Measurements from ENCODE around the gene RASA3. TPM values are rescaled to one million over a fixed set of nuclear protein-coding genes. Genes with fewer than 3 reads are reported as not detected.
"Not testable (repeated sequence)": the region's sequence is repeated elsewhere in the genome, so short reads cannot be mapped to it uniquely, and the experiment has no call there.

RASA3 gene
- total RNA-seq, 2 donors from 2014 or later, result 4.4 to 7.2 TPM

- no peak overlapping the region for H3K27ac ChIP-seq
- no peak overlapping the region for H3K9ac ChIP-seq (ENCODE audit: low read depth in 2 of 2, low read length in 2 of 2)
- H3K27me3 ChIP-seq, result no peaks in the 10 kb centered on the region
- intact Hi-C loops (cut with DNase I), result no loop called here
- TF ChIP-seq CTCF (IDR thresholded peaks at IDR 0.05), result no peak
- no peaks in the 10 kb centered on the region for H3K9me3 ChIP-seq
- peaks cover 4% of the 10 kb centered on the region for H3K4me1 ChIP-seq
- no peaks in the 10 kb centered on the region for H3K36me3 ChIP-seq
- no peak for DNase-seq
- H3K4me3 ChIP-seq, result no peak overlapping the region
Observed at GRCh38 chr13:114126789-114127472, 5.5 kb downstream of the RASA3 start.

- H3K36me3 ChIP-seq; H3K27ac ChIP-seq; intact Hi-C loops (cut with DNase I); H3K9me3 ChIP-seq; H3K27me3 ChIP-seq; H3K4me3 ChIP-seq; H3K9ac ChIP-seq (ENCODE audit: low read depth in 2 of 2, low read length in 2 of 2); H3K4me1 ChIP-seq; DNase-seq: not testable (repeated sequence)
Observed at GRCh38 chr13:114126086-114126485, 6.3 kb downstream of the RASA3 start.

- peaks cover 4% of the 10 kb centered on the region for H3K4me1 ChIP-seq
- no peaks in the 10 kb centered on the region for H3K27me3 ChIP-seq
- intact Hi-C loops (cut with DNase I), result no loop called here
- TF ChIP-seq CTCF (IDR thresholded peaks at IDR 0.05), result no peak
- no peak overlapping the region for H3K9ac ChIP-seq (ENCODE audit: low read depth in 2 of 2, low read length in 2 of 2)
- H3K27ac ChIP-seq, result no peak overlapping the region
- H3K9me3 ChIP-seq, result no peaks in the 10 kb centered on the region
- H3K4me3 ChIP-seq, result no peak overlapping the region
- DNase-seq, result no peak
- no peaks in the 10 kb centered on the region for H3K36me3 ChIP-seq
Observed at GRCh38 chr13:114125589-114125988, 6.8 kb downstream of the RASA3 start.

- Histone ChIP-seq H3K27me3 (no peaks in the 10 kb centered on the region), H3K9me3 (no peaks in the 10 kb centered on the region), H3K27ac (no peak overlapping the region), H3K4me3 (no peak overlapping the region), H3K9ac (ENCODE audit: low read depth in 2 of 2, low read length in 2 of 2) (no peak overlapping the region), H3K4me1 (peaks cover 2% of the 10 kb centered on the region), H3K36me3 (no peaks in the 10 kb centered on the region)
- intact Hi-C loops (cut with DNase I), result no loop called here
- DNase-seq, result no peak
- no peak for TF ChIP-seq CTCF (IDR thresholded peaks at IDR 0.05)
Observed at GRCh38 chr13:114124921-114125320, 7.5 kb downstream of the RASA3 start.

GRCh38 chr13:114124431-114124830 is 8.0 kb downstream of the RASA3 start:
- TF ChIP-seq CTCF (IDR thresholded peaks at IDR 0.05), result no peak
- no peak overlapping the region for H3K9ac ChIP-seq (ENCODE audit: low read depth in 2 of 2, low read length in 2 of 2)
- intact Hi-C loops (cut with DNase I), result no loop called here
- no peaks in the 10 kb centered on the region for H3K36me3 ChIP-seq
- no peak for DNase-seq
- no peak overlapping the region for H3K27ac ChIP-seq
- no peak overlapping the region for H3K4me3 ChIP-seq
- no peaks in the 10 kb centered on the region for H3K9me3 ChIP-seq
- no peaks in the 10 kb centered on the region for H3K27me3 ChIP-seq
- no peaks in the 10 kb centered on the region for H3K4me1 ChIP-seq

- Histone ChIP-seq H3K4me1 (no peaks in the 10 kb centered on the region), H3K9me3 (no peaks in the 10 kb centered on the region), H3K4me3 (no peak overlapping the region), H3K36me3 (no peaks in the 10 kb centered on the region), H3K9ac (ENCODE audit: low read depth in 2 of 2, low read length in 2 of 2) (no peak overlapping the region), H3K27me3 (no peaks in the 10 kb centered on the region), H3K27ac (no peak overlapping the region)
- DNase-seq, result no peak
- no peak for TF ChIP-seq CTCF (IDR thresholded peaks at IDR 0.05)
- intact Hi-C loops (cut with DNase I), result no loop called here
Observed at GRCh38 chr13:114123876-114124275, 8.5 kb downstream of the RASA3 start.

Data from colonic mucosa (tissue), 4 donors.